Endometrium (tissue), 2 donors: ENCODE results near the gene COL11A1.
A peak's percentile ranks its signal among the peaks of the same experiment; 100 is the strongest.
"Not testable (repeated sequence)": the region's sequence is repeated elsewhere in the genome, so short reads cannot be mapped to it uniquely, and the experiment has no call there.

ENCODE experiments used
- FAIRE-seq: peaks from 2 replicates; lab custom pipeline; 2012; peaks lifted over from hg19 to GRCh38; lab: Jason Lieb, UNC
- donor health status: control.
- donor health status: control.

COL11A1 gene

DNA sequence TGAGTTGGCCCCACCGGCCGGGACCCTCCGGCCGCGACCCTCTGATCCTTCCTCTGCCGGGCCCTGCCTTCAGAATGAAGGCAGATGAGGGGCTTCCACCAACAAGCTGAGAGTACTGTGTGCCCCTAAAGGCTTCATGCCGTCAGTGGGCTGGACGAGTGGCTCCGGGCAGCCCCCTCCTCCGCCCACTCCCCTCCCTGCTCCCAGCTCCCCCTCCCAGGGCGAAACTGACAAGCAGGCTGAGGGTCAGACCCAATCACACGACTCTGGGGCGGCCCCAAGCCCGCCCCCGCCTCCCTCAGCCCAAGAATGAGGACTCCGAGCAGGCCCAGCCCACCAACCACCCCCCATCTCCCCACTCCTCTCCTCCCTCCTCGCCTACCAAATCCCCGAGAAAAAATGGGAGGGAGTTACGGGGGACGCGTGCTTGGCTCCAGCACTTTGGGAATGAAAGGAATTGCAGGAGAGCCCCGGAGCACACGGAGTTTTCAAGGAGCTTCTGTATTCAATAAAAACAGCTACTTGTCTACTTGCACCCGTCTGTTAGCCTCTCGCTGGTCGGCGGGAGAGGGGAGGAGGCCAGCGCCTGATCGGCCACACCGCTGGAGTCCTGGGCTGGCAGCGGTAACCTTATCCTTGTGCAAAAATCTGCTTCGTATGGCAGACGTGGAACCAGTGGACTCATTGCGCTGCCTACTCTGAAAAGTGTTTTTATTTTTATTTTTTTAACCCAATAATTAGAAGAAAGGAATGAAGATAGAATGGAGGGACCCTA lies at the start of gene COL11A1:
Gene COL11A1, minus strand, starts transcription at position 147 of the 775 bp plus-strand sequence. CDS start 344 bp downstream, outside the sequence.
- no peak for FAIRE-seq

DNA sequence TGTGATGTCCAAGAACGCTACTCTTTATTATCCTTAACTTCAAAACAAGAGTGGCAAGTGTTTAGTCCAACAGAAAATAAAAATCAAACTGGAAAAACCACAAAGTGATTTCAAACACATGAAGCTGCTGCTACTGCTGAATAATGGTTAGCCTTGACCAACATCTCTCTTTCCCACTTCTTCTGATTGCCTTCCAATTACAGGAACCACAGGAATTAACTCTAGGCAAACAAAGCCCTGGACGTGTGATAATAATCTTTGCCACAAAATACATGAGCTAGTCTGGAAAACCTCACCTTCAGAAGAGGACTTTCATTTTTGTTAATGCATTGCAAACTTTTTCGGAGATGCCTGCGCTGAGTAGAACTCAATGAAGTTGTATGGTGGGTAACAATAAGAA lies 48.6 kb upstream of the COL11A1 start:
- FAIRE-seq, result no peak

DNA sequence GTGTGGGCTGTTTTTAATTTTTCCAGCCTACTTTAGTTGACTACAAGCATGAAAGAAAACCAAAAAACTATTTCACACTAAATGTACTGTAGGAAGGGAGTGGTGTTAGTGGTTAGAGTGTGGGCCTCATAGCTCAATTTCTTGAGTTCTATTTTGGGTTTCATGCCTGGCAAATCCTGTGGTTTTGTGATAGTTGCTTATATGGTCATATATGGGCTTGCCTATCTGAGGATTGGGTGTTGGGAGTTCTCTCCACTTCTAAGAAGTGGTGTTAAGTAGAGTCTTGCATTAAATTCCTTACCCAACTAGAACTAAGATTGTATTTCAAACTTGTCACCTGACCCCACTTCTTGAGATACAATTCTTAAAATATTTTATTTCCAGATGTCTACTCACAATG lies 37.8 kb upstream of the COL11A1 start:
- FAIRE-seq, result no peak

DNA sequence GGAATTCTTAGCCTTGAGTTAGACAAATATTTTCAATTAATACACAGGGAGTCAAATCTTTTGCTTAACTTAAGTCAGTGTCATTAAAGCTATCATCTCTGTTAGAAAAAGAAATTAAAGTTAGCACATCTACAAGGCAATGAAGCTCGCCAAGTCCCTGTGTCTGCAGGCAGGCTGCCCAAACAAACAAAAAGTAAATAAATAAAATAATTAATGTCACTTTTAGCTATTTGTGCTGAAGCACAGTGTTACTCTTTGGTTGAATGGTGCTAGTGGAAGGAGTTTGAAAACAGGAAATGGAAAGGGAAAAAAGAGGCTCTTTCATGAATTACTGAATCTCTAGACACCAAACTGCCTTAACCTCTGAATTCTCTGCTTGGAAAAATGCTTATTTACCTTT lies 37.1 kb upstream of the COL11A1 start:
- no peak for FAIRE-seq

DNA sequence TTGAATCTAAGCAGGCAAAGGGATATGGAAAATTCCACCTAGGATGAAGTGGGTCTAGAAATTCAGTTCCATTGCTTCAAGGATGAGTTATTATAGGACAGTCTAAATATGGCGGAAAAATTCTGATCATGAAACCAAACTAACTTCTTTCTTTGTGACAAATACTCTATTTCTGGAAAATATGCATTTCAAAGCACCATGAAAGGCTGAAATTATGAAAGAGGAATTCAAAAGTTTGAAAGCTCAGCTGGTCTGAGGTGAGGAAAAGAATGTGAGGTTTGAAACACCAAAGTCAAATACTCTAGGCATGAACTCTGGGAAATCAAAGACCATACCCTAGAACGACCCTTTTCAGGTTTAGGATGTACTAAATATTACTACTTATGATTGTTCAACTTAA lies 36.4 kb upstream of the COL11A1 start:
- no peak for FAIRE-seq

DNA sequence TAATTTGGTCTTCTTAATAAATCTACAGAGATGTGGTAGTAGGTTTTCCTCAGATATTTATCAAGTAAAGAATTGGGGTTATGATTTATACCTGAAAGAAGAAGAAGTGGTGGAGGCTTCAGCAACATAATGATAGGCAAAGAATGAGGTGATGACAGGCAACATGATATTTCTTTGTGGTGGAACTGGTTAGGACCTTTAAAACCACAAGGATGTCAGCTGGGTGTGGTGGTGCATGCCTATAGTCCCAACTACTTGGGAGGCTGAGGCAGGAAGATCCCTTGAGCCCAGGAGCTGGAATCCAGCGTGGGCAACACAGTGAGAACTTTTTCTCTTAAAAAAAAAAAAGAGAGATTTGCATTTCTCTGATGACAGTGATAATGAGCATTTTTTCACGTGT lies 34.1 kb upstream of the COL11A1 start:
- FAIRE-seq, result no peak

DNA sequence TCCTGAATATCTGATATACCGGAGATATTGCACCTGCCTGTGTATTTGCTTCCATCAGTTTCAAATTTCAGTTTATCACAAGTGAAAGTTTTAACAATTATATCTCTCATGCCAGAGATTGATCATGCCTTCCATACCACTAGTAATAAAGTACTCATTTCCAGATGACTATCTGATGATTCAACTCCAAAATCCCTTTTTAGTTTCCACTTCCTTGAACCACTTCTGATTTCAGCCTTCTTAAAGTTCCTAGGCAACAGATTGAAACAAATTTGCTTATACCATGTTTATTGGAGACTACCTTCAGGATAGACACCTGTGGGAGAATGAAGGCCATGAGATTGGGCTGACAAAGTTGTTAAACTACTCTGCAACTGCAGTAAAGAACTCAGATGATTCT lies 21.5 kb upstream of the COL11A1 start:
- FAIRE-seq, result no peak

DNA sequence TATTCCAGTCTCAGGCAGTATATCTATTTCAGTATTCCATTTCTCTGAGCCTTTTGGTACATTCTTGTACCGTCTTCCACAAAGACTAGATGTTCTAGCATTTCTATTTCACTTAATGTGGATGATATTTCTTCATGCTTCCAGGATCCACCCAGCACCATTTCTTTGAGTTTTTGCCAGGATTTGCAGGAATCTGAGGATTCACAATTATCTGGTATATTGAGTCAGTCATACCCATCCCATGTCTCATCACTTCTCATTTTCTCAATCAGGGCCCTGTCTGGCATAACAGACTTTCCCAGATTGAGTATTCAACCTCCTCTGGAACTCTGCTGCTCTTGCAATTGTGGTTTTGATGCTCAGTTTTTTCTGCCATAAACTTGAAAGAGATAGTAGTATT lies 20.9 kb upstream of the COL11A1 start:
- FAIRE-seq, result no peak

DNA sequence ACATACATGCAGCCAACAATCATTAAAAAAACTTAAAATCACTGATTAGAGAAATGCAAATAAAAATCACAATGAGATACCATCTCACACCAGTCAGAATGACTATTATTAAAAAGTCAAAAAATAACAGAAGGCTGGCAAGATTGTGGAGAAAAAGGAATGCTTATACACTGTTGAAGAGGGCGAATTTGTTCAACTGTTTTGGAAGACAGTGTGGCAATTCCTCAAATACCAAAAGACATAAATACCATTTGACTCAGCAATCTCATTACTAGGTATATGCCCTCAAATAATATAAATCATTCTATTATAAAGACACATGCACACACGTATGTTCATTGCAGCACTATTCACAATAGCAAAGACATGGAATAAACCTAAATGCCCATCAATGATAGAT lies 19.9 kb upstream of the COL11A1 start:
- FAIRE-seq, result not testable (repeated sequence)

DNA sequence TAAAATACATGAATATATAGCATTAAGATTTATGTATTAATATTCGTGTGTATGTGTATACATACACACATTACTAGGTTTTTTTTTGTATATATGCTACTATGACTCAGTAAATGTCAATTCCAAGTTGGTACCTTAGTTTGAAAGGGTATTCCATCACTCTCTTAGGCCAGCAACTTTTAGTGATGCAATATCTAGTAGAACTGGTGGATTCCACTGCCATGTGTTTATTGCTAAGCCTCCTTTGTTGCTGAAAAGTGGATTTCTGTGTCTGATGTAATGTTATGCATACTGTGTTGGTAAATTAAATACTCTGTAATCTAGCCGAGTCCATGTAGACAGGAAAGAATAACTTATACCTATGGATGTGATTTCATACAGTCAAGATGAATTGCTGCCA lies 16.9 kb upstream of the COL11A1 start:
- FAIRE-seq, result no peak

DNA sequence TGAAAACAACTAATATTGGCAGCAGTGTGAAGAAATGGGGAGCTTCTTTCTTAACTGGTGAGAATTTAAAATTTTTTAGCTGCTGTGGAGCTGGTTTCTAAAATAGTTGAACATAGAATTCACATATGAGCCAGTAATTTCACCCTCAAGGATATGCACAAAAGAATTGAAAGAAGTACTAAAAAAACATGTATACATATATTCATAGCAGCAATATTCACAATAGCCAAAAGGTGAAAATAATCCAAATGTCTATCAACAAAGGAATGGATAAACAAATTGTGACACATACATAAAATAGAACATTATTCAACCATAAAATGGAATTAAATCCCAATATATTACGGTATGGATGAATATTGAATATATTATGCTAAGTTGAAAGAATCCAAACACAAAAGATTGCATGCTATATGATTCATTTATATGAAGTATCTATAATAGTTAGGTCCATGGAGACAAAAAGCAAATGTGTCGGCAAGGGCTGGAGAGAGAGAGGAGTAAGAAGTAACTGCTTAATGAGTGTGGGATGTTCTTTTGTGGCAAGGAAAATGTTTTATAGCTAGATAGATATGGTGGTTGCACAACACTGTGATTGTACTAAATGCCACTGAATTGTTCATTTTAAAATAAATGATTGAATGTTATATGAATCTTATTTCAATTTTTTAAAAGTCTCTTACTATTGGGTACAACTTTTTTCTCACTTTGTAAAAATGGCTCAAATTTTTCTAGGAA lies 14.8 kb upstream of the COL11A1 start:
- FAIRE-seq, result no peak

DNA sequence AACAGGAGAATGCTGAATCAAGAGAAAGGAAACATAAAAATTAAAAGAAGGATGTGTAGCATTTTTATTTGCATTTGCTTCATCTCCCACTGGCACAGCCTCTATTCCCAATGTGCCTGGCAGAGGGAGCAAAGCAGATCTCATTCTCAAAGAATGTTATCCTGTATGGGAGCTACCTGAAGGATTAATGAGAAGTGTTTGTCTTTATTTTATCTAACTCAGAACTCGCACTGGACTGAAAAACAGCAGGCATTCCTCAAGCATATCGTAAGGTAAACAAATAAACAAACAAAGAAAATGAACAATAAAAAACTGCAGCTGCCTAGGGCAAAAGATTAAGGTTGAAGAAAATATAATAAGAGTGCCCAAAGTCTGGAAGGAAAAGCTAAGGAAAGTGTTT lies 12.7 kb upstream of the COL11A1 start:
- no peak for FAIRE-seq

DNA sequence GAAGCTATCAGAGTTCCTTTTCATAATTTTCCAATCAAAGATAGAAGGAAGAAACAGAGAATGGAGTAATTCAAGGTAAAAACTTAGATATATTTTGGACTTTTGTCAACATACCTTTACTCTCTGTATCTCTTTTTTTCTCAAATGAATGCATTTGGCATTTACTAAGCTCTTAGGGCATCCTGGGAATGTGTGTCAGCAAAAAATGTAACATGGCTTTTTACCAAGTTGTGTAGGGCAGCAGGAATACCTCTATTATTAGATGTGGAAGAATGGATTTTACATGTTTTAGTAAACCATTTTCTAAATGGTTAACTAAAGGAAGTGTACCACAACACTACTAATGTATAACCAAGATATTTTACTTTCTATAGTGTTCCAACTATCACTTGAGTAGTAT lies 4.2 kb upstream of the COL11A1 start:
- no peak for FAIRE-seq

DNA sequence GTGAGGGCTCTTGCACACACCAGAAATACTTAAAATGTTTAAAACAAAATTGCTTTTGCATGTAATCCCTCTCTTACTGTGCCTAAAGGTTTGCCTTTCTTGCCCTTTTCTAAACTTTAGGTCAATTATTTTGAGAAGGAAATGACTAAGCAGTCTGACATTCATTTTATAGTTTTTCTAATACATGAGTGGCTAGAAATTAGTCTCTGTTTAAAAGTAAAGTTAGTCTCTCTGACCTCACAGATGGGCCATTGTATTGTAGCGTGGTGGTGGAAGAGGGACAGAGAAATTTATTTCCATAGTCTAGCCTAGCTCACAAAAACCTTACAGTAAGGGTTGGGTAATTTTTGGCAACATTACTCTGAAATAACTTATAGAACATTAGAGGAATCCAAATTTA lies 3.6 kb upstream of the COL11A1 start:
- no peak for FAIRE-seq

DNA sequence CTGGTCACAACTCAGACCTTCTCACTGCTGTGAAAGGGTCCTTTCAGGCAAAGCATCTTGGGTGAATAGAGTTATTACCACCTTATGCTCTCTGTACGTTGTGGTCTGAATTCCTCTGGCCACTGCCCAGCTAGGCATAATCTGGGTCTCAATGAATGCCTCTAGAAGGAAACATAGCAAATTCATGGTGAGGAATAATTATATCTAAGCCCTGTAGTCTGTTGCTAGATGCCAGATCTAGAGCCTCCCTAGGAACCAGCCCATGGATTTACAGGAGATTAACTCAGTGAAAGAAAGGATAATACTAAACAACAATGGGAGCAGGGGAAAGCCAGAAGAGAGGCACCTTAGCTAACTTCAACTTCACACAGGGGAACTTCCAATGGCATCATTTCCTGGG lies 2.4 kb upstream of the COL11A1 start:
- FAIRE-seq, result no peak

DNA sequence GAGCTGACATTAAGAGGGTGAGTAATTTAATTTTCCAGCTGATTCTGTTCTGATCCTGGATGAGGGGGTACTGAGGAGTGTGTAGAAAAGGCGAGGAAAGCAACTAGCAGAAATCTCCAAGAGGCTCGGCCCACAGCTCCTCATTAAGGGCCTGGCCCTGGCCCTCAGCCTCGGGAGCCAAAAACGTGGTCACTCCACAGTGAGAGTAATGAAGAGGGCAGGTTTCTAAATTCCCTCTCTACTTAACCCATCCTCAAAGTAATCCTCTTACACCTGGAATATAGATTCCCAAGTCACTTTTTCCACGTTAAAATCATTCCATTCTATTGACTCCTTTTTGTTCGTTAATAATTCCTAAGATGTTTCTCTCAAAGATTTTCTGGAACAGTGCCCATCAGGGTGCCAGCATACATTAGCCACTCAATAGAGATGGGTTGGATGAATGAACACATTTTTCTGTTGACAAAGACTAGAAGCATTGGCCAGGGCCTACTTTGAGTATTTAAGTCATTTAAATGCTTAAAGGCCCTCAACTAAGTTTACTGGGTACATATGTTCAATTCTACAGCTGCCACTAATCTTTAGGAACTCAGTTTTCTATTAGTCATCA lies 1.1 kb upstream of the COL11A1 start:
- FAIRE-seq, result no peak

DNA sequence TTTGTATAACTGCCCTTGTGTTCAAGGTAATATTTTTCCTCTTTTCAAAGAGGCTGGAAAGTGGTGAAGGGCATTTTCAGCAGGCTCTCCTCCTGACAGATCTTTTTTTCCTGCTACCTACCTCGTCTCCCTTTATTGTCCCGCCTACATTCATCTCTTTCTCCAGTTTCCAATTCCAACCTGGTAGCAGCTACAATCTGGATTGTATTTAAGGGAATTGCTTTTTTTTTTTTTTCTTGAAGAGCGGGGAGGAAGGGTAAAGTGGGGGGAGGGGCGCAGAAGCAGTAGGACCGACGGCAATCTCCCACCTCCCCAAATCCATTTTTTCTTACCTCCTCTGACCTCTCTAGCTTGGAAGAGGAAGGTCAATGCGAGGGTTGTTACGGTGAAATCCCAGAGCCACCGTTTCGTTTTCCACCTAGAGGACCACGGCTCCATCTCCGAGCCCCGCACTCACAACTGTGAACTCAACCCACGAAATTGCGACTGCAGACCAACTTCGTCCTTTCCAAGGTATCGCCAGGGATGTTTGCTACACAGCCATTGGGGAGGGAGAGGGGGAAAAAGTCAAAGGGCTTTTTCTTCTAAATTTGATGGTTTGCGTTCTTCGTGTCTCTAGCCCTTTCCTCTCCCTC lies 464 bp downstream of the COL11A1 start:
- FAIRE-seq, result no peak

DNA sequence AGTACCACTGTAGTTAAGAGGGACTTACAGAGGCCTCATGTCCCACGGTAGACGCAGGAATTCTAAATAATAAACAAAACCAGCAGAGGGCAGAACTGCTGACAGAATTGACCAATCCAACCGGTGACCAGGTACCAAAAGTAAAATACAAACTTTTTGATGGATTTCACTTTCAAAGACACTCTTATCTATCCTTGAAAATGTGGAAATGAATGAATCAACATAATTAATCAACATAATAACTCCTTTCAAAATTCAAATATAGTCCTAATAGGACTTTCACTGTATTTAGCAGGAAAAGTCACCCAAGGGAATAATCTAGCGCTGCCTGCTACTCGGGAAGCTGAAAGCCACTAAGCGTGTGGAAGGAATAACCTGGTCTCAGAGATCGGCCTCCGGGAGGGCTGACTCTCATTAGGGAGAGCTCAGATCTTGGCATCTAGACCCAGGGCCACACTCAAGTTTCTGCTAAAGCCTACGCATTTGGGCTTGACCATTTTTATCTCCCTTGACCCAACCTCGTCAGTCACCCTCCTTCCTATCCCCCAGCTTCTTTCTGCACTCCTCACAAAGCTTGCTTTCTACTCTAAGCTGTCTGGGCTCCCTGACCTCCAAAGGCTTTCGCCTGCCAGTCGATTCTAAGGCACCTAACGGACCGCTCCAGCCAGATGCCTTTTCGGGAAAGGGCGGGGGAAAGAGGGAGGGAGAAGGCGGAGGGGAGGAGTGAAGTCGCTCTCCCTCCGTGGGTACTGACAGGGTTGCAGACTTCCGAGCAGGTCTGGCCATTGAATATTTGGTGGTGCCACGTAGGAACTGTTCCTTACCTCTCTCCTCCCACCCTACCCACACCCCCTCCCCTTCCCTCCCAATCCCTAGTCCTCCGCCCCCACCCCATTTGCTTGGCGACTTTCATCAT lies 1.6 kb downstream of the COL11A1 start:
- peak; percentile 69 for FAIRE-seq

DNA sequence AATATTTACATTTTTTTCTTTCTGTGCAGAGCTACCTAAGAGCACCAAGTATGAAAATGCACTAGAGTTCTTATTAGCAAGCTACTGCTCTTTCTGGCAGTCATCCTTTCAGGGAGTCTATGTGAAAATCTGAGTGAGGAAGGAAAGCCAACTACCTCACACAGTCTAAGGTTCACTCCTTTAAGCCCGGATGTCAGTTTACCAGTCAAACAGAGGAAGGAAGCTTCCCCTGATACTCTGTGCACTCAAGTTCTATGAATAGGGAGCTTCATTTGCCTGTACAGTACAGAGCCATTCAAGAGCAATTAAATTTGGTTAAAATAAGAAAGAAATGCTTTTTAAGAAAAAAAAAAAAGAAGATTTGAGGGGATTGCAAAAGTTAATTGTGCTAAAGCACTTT lies 6.9 kb downstream of the COL11A1 start:
- no peak for FAIRE-seq

DNA sequence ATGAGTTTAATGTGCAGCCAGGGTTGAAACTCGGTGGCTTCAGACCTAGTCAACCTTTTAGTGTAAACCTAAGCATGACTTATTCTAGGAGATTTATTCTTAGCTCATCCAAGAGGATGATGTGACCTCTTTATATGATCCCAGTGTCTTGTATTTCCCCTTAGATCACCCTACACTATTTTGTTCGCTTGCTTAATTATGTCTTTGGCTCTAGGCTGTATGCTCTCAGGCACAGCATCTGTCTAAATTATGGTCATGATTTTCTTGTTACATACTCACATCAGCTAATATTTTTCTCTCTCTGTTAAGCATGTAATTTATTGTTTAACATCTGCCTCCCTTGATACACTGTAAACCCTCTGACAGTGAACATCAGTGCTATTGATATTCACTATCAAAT lies 19.1 kb downstream of the COL11A1 start:
- FAIRE-seq, result no peak

DNA sequence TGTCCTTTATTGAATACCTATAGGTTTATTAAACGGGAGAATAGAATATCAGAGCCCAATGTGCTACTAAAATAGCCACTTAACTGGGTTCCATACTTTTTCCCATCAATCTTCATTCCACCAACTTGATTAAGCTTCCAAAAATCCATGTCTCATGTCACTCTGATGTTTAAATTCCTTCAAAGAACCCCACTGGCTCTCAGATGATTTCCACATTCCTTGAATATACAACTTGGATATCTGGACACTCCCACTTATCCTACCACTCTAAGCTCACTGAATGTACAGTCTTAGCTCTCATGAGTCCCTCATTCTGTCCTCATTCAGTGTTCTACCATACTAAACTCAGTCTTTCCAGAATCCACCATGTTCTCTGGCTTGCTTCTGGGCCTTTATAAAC lies 21.1 kb downstream of the COL11A1 start:
- no peak for FAIRE-seq

DNA sequence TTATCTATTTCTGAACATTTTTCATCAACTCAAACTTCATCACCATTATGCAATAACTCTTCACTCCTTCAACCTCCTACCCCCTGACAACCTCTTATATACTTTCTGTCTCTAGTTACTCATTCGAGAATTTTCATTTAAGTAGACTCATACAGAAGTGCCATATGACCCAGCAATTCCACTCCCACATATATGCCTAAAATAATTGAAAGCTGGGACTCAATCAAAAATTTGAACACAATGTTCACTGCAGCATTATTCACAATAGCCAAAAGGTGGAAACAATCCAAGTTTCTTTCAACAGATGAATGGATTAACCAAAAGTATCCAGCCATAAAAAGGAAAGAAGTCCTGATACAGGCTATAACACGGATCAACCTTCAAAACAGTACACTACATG lies 24.1 kb downstream of the COL11A1 start:
- FAIRE-seq, result no peak
